Omental fat pad (tissue), 4 donors: Measurements from ENCODE around the gene C10orf143. TPM values are rescaled to one million over a fixed set of nuclear protein-coding genes. Genes with fewer than 3 reads are reported as not detected.

Source experiments
- ATAC-seq: fragments of 150-250 bp; one replicate; pipeline ENCODE4 v1.9.1; 2016; ENCODE audit warnings: mild to moderate bottlenecking, moderate library complexity; ENCODE audit not compliant: low FRiP score
- DNase-seq: peaks from one replicate; pipeline ENCODE4 v3.0.0-alpha.2; 2019; ENCODE audit warnings: low spot score
- CTCF ChIP-seq, 3 donors: fragments of 450-650 bp; IDR thresholded peaks; one replicate each; pipeline ENCODE4 v1.5.1; 2016 to 2017; ENCODE audit warnings: antibody characterized with exemption in 3 of 3, mild to moderate bottlenecking in 3 of 3, moderate library complexity in 2 of 3
- total RNA-seq, 4 donors: library from RNA; depleted of rRNA; stranded (reverse); fragments of >200 nt; gene quantifications; one replicate each; pipeline ENCODE4 v1.1.0, GENCODE V29; 2016

Gene C10orf143
- total RNA-seq, 4 donors from 2014 or later: 1.3 to 2.6 (median 1.6) TPM

DNA sequence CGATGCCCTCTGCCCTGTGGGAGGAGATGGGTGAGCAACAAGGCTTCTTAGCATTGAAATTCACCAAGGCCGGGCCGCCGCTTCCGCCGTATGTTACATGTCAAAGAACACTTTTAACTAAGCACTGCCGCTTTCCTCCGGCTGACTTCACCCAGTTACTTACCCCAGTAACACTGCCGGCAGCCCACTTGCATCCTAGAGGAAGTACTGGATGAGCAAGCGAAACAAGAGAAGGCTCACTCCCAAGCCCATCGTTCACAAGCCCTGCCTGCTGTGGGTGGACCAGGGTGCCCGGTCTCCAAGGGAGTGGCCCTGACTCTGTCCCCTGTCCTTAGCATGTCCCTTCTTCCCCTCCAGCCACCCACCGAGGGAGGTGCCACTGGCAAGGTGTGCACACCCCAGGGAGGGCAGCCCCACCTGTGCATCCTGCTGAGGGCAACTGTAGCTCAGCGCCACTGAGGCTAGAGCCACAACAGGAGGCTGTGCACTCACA lies 73.4 kb downstream of the C10orf143 start:
- TF ChIP-seq CTCF (IDR thresholded peaks at IDR 0.05): no peak
- no peak for DNase-seq
- ATAC-seq: no peak

DNA sequence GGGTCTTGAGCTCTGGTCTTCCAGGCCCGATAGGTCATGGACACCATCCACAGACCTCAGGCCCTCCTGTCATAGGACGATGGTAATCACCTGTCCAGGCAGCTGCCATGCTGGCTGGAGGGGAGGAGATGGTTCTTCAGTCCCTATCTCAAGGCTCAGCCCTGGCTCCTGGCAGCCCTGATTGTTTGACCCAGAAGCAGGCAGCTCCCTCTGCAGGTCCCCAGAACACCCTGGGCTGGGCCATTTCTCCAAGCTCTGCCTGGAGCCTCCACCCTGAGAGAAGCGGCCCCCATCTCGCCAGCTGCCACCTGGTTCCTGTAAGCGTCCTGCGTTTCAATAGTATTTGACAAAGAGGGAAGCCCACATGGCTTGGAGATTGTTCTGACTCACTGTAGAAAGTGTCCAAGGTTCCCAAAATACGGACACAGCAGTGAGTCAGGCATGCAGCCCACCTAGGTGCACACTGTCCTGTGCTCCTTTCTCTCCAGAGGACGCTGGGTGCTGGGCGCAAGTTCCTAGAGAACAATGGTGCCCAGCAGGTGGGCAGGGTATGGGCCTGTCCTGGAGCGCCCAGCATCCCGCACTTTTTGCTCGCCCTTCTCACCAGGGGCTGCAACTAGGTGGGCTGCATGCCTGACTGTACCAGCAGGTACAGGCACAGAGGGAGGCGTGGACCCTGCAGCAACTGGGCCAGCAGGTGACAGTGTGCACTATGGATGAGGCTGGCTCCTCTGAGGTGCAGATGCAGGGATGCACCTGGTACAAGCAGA lies 74.1 kb downstream of the C10orf143 start:
- no peak for DNase-seq
- TF ChIP-seq CTCF (IDR thresholded peaks at IDR 0.05): no peak

GRCh38 chr10:130029209-130029608 lies 81.4 kb downstream of the C10orf143 start:
- no peak for DNase-seq
- ATAC-seq: no peak
- no peak for TF ChIP-seq CTCF (IDR thresholded peaks at IDR 0.05)

More for the DNA sequence above, 74.1 kb downstream of the C10orf143 start:
- no peak for ATAC-seq

DNA sequence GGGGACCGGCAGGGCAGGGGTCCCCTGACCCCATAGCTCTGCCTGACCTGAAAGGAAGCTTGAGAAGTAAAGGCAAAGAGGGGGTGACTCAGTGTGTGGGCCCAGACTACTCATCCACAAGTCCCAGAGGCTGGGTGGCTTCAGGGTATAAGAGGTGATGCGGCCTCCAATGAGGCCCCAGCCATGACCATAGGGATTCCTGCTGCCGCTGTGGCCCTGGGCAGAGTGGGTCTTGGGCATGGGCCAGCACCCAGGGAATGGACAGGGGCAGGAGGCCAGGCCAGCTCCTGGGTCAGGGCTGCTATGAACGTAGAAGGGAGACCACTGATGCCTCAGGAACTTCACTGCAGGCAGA lies 82.2 kb downstream of the C10orf143 start:
- no peak for DNase-seq
- no peak for TF ChIP-seq CTCF (IDR thresholded peaks at IDR 0.05)
- ATAC-seq: peak; percentile 23

- ATAC-seq: peak; percentile 32
- DNase-seq: no peak
- TF ChIP-seq CTCF (IDR thresholded peaks at IDR 0.05): no peak
Observed at GRCh38 chr10:130027716-130028464, 82.7 kb downstream of the C10orf143 start.

GRCh38 chr10:130026670-130027456 lies 83.8 kb downstream of the C10orf143 start:
- DNase-seq (no peak), ATAC-seq (no peak)
- TF ChIP-seq CTCF (IDR thresholded peaks at IDR 0.05): no peak
